Fibroblast of lung (primary cell): Measurements from ENCODE around the gene CDKN2B-AS1. TPM values are rescaled to one million over a fixed set of nuclear protein-coding genes. Genes with fewer than 3 reads are reported as not detected.
"Not testable (repeated sequence)": the region's sequence is repeated elsewhere in the genome, so short reads cannot be mapped to it uniquely, and the experiment has no call there.

Experiments used
- DNase-seq, 2 donors: peaks; one replicate each; pipeline versions ENCODE4 v3.0.0 to v3.0.0-alpha.2; 2010; ENCODE audit warnings: low read depth in 2 of 2
- H2AFZ ChIP-seq: 2 replicates; pipeline ENCODE4 v1.5.1; 2012; ENCODE audit warnings: low read length, control low read depth, inconsistent platforms
- H3K27ac ChIP-seq: 2 replicates; pipeline ENCODE4 v1.5.1; 2011; ENCODE audit warnings: low read length, control low read depth; ENCODE audit not compliant: insufficient read depth
- H3K27me3 ChIP-seq: 2 replicates; pipeline ENCODE4 v1.5.1; 2011; ENCODE audit warnings: mild to moderate bottlenecking, low read length; ENCODE audit not compliant: control insufficient read depth, insufficient read depth
- H3K36me3 ChIP-seq: 2 replicates; pipeline ENCODE4 v1.5.1; 2011; ENCODE audit warnings: low read length; ENCODE audit not compliant: control insufficient read depth, insufficient read depth
- H3K4me1 ChIP-seq: 2 replicates; pipeline ENCODE4 v1.5.1; 2011; ENCODE audit warnings: low read length; ENCODE audit not compliant: control insufficient read depth, insufficient read depth; ENCODE audit errors: extremely low read depth
- H3K4me2 ChIP-seq: 2 replicates; pipeline ENCODE4 v1.5.1; 2011; ENCODE audit warnings: low read length, control low read depth; ENCODE audit not compliant: insufficient read depth; ENCODE audit errors: extremely low read depth
- H3K4me3 ChIP-seq, 4 experiments: fragments of 200-600 bp in 1 of 4; sonication (generic) in 1 of 4; replicated peaks in 1 of 4; 2 replicates each; pipeline ENCODE4 v1.5.1; 2011 to 2016; ENCODE audit warnings: low read length in 4 of 4, low read depth in 3 of 4, mild to moderate bottlenecking in 3 of 4, control low read depth in 2 of 4, inconsistent platforms in 1 of 4, mixed read lengths in 1 of 4; ENCODE audit not compliant: insufficient read depth in 1 of 4; ENCODE audit errors: control extremely low read depth in 1 of 4
- H3K79me2 ChIP-seq: 2 replicates; pipeline ENCODE4 v1.5.1; 2012; ENCODE audit warnings: mild to moderate bottlenecking, low read length, inconsistent platforms; ENCODE audit not compliant: control insufficient read depth, insufficient read depth
- H3K9ac ChIP-seq: 2 replicates; pipeline ENCODE4 v1.5.1; 2011; ENCODE audit warnings: mild to moderate bottlenecking, low read length, control low read depth; ENCODE audit not compliant: insufficient read depth
- H3K9me3 ChIP-seq: 2 replicates; pipeline ENCODE4 v1.5.1; 2012; ENCODE audit warnings: low read depth, low read length; ENCODE audit not compliant: control insufficient read depth, insufficient read depth
- H4K20me1 ChIP-seq: 2 replicates; pipeline ENCODE4 v1.5.1; 2011; ENCODE audit warnings: low read length; ENCODE audit not compliant: control insufficient read depth, insufficient read depth; ENCODE audit errors: extremely low read depth
- CTCF ChIP-seq, 2 donors: IDR thresholded peaks in 1 of 2; conservative IDR thresholded peaks in 1 of 2; 1 replicate in 1 of 2; 2 replicates in 1 of 2; pipeline ENCODE4 v1.5.1; 2011 to 2012; ENCODE audit warnings: low read length in 2 of 2, control low read depth in 1 of 2, inconsistent platforms in 1 of 2, low read depth in 1 of 2, mild to moderate bottlenecking in 1 of 2
- EZH2 ChIP-seq: IDR thresholded peaks from 2 replicates; pipeline ENCODE4 v1.5.1; 2012; ENCODE audit warnings: low read length, control low read depth, mild to moderate bottlenecking; ENCODE audit errors: missing control alignments
- polyA minus RNA-seq: library from RNA; depleted of rRNA, polyadenylated mRNA; stranded (reverse); fragments of >200 nt; gene quantifications from 2 replicates; pipeline ENCODE4 v1.2.3, GENCODE V29; 2011; ENCODE audit warnings: low replicate concordance
- polyA plus RNA-seq, 2 donors: library from polyadenylated mRNA; depleted of rRNA in 1 of 2; stranded (reverse) in 1 of 2; unstranded in 1 of 2; fragments of >200 nt; gene quantifications; 2 replicates each; pipeline ENCODE4 v1.2.1, GENCODE V29; 2011 to 2012; ENCODE audit warnings: missing spikeins in 1 of 2
- total RNA-seq: library from RNA; depleted of rRNA; stranded (reverse); fragments of >200 nt; gene quantifications from 2 replicates; pipeline ENCODE4 v1.2.1, GENCODE V29; 2014

Gene CDKN2B-AS1
- total RNA-seq, result 3.9 and 7.6 TPM in 2 replicates
- polyA plus RNA-seq, result 1.1 and 1.7 TPM in 2 replicates
- polyA plus RNA-seq (2012), result 1.0 and 1.1 TPM in 2 replicates
- polyA minus RNA-seq, result not detected in 2 replicates

- no peaks in the 10 kb centered on the region for H3K27me3 ChIP-seq
- H4K20me1 ChIP-seq, result no peaks in the 10 kb centered on the region
- no peaks in the 10 kb centered on the region for H3K9me3 ChIP-seq
- peak within 1 kb of the TSS; percentile 79 to 98 (median 90) for H3K4me3 ChIP-seq
- peaks cover 33% of the 10 kb centered on the region for H3K79me2 ChIP-seq
- DNase-seq, result peak; percentile 58 to 84
- H3K9ac ChIP-seq, result peak within 1 kb of the TSS; percentile 96
- H3K4me1 ChIP-seq, result peaks cover 4% of the 10 kb centered on the region
- peak within 1 kb of the TSS; percentile 90 for H3K4me2 ChIP-seq
- peak within 1 kb of the TSS; percentile 98 for H3K27ac ChIP-seq
- no peaks in the 10 kb centered on the region for H3K36me3 ChIP-seq
- TF ChIP-seq EZH2, result no peak
- no peak for TF ChIP-seq CTCF (conservative IDR thresholded peaks at IDR 0.05 in 1 of 2, IDR thresholded peaks at IDR 0.05 in 1 of 2; ENCODE audit: low read depth in 1 of 2, low read length in 2 of 2)
- H2AFZ ChIP-seq, result peak within 1 kb of the TSS; percentile 96
Observed at GRCh38 chr9:21994556-21995005, at the start of gene CDKN2B-AS1. Gene CDKN2B-AS1, plus strand, starts transcription at chr9:21994791.

DNA sequence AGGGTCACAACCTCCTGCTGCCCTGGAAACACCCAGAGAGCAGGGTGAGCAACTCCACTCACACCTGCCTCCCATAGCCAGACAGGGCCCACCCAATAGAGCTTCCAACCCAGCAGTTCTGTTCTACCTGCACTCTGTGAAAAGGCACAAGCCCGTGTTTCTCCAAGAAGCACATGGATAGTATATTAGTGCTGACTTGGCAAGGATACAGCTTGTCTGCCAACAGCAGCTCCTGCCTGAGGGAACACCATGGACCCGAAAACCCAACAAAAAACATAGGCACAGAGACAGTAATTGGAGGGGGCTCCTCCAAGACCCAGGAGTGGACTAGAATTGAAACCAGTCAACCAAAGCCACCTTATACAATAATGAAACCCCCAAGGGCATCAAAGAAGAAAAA is 49.0 kb upstream of the CDKN2B-AS1 start:
- no peak for DNase-seq
- Histone ChIP-seq H3K4me3 (no peak overlapping the region), H3K9me3 (no peaks in the 10 kb centered on the region), H3K27me3 (no peaks in the 10 kb centered on the region), H4K20me1 (no peaks in the 10 kb centered on the region), H3K4me2 (no peak overlapping the region), H3K9ac (no peak overlapping the region), H3K79me2 (no peaks in the 10 kb centered on the region), H3K27ac (no peak overlapping the region), H2AFZ (no peak overlapping the region), H3K4me1 (no peaks in the 10 kb centered on the region), H3K36me3 (no peaks in the 10 kb centered on the region)
- TF ChIP-seq CTCF (conservative IDR thresholded peaks at IDR 0.05 in 1 of 2, IDR thresholded peaks at IDR 0.05 in 1 of 2; ENCODE audit: low read depth in 1 of 2, low read length in 2 of 2), result no peak
- no peak for TF ChIP-seq EZH2

- Histone ChIP-seq H3K27ac (no peak overlapping the region), H2AFZ (no peak overlapping the region), H3K79me2 (no peaks in the 10 kb centered on the region), H3K4me1 (no peaks in the 10 kb centered on the region), H3K27me3 (no peaks in the 10 kb centered on the region), H3K36me3 (no peaks in the 10 kb centered on the region), H3K9ac (no peak overlapping the region), H3K9me3 (no peaks in the 10 kb centered on the region), H4K20me1 (no peaks in the 10 kb centered on the region), H3K4me3 (no peak overlapping the region), H3K4me2 (no peak overlapping the region)
- TF ChIP-seq EZH2 (no peak), CTCF (conservative IDR thresholded peaks at IDR 0.05 in 1 of 2, IDR thresholded peaks at IDR 0.05 in 1 of 2; ENCODE audit: low read depth in 1 of 2, low read length in 2 of 2) (no peak)
- no peak for DNase-seq
Observed at GRCh38 chr9:21958833-21959232, 35.8 kb upstream of the CDKN2B-AS1 start.

- not testable (repeated sequence) for H2AFZ ChIP-seq, H3K4me1 ChIP-seq
Observed at GRCh38 chr9:21959268-21959667, 35.3 kb upstream of the CDKN2B-AS1 start.

More at GRCh38 chr9:21959268-21959667, 35.3 kb upstream of the CDKN2B-AS1 start:
- not testable (repeated sequence) for H3K27me3 ChIP-seq, H3K4me2 ChIP-seq, H3K4me3 ChIP-seq, H3K27ac ChIP-seq, H3K9ac ChIP-seq, H4K20me1 ChIP-seq, H3K36me3 ChIP-seq, H3K9me3 ChIP-seq, DNase-seq, H3K79me2 ChIP-seq
